ENCODE results near the gene NEDD4L.
"Not testable (repeated sequence)": the region's sequence is repeated elsewhere in the genome, so short reads cannot be mapped to it uniquely, and the experiment has no call there.

Gene NEDD4L

DNA sequence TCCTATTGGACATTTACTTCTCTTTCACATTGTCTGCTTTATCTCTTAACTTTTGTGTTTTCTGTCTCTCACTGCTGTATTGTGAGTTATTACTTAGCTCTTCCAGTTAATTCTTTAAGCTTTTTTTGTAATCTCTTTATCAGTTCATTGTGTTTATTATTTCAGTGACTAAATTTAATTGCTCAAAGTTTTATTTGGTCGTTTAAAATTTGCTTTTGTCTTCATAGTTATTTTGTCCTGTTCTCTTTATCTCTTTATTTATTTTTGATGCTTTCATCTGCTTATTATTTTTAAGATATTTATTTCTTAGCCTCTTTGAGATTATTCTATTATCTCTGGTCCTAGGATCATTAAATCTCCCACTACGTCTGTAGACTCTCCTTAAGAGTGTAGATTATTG, 316.3 kb downstream of the NEDD4L start:
- FAIRE-seq, result no peak

DNA sequence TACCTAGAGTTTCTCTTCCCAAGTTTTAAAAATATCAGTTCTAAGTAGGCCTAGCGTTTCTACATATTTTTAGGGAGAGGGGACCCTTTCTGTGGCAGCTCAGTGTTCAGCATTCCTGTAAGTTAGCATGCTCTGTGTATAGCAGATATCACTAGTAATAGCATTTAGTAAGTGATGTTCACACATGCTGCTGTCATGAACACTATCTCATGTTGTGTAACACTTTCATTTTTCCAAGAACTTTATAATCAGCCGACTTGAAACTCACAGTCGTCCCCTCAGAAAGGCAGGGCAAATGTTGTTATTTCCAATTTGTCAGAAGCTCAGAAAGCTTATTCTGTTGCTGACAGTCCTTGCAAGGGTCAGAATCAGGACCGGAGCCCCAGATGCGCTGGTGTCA, 317.2 kb downstream of the NEDD4L start:
- no peak for FAIRE-seq

DNA sequence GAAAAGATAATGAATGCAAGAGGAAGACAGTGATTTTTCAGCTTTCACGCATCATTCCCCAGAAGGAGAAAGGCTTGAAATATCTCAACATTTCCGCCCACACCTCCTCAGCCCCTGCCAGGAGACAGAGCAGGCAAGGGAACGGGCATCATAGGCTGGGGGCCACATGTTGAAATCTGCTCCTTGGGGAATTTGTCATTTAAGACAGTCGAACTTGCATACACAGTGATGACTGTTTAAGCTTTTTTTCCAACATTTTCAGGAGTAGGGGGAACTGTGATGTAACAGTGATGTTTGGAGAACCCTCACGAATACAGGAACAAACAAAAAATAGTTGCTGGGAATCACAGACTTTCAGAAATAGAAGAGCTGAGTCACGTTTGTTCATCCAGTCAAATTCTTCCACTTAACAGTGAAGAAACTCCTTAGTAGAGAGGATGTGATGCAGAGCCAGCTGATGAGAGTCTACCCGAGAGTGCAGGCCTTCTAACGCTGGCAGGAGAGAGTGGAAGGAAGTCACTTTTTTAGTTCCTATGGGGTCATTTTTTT, 318.1 kb downstream of the NEDD4L start:
- no peak for FAIRE-seq

DNA sequence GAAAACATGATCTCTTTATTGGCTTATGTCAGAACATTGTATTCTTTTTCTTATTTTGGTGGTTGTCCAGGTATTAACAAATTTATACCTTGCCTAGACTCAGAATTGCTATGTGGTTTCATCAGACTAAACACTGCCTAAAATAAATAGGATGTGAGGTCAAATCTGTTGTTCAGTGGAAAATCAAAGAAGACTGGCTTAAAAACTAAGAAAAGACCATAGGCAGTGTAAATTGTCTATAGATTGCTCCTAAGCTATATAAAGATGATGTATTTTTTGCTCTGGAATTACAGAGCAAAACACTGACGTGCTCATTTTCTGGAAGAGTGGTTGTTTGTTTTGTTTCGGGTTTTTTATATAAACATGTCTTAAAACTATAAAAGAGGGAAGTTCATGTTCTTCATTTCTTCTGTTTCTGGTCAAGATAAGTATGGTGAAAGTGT, 318.8 kb downstream of the NEDD4L start:
- no peak for FAIRE-seq

DNA sequence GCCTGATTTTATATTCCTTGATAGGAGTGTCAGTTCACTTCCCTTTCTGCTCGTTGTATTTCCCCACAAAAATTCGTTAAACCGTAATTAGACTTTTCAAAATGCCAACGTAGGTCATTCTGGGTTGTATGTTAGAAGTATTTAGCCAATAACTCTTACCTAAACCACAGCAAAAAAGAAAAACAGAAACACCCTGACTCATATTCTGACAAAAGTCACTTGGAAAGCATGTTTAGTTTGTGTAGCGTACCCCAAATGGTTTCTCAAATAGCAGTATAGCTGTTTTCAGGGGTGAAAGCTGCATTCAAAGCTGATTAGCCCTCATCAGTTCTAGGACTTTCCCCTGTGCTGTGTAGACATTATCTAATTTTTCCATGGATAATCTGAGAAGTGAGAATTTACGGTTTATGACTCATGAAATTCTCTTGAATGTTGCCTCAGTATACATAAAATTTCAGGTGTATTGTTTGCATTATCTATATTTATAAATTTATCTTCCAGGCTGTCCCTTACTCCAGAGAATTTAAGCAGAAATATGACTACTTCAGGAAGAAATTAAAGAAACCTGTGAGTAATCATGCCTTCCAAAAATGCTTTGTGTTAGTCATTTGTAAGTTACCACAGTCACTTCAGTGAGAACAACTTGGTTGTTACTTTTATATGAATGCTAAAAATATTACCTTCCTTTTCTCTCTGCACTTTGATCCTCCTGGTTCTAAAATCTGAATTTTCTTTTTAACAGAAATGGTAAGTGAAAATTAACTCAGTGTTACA, 319.9 kb downstream of the NEDD4L start:
- no peak for FAIRE-seq

DNA sequence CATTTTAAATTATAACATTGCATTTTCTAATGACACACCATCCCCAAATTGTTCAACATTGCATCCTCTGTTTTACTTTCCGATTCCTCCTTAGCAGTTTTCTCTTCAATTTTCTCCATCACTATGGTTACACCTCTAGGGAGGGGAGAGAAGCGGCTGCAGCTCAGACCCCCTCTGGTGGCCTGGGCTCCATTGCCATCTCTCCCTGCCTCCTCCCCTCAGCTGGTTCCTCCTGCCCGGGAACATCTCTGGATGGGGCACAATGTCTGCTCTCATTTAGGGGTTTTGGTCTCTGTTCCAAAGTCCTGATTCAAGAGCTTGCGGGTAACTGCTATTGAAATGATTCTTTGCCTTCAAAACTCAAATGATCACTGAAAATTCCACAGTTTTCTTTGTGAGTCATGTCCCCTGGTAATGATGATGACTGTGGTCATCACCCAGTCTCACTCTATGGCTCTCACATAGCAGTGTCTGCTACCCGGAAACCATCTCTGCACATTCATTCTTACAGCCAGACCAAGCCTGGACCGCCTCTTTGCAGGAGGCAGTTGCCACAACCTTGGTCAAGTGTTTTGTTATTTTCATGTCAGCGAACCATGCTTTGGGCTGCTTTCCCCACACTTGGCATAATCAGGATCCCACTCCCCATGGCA, 321.0 kb downstream of the NEDD4L start:
- FAIRE-seq, result no peak

DNA sequence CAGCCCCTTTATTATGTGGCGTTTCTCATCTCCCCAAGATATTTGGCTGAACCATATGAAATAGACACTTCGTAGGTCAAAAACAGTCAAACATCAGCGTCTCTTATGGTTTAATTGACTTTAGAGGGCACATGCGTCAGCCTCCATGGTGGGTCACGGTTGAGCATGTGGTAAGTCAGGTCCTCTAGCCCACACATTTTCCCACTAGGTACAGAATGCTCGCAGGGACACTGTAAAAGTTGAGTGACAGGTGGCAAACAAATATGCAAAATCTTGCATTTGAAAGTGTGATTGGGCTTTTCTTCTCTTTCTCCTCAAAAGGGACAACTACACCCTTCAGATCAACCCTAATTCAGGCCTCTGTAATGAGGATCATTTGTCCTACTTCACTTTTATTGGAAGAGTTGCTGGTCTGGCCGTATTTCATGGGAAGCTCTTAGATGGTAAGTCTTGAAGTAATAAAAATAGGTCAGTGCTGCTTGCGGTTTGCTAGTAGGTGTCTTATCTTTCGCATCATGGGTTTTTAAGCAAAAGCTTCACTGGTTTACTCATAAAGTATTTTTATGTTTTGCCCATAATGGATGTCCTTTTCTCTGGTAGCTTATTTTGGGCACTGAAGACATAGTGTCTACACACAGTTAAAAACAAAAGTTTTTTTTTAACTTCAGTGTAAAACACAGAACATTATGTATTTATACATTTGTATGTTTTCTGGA, 323.6 kb downstream of the NEDD4L start:
- FAIRE-seq, result no peak

DNA sequence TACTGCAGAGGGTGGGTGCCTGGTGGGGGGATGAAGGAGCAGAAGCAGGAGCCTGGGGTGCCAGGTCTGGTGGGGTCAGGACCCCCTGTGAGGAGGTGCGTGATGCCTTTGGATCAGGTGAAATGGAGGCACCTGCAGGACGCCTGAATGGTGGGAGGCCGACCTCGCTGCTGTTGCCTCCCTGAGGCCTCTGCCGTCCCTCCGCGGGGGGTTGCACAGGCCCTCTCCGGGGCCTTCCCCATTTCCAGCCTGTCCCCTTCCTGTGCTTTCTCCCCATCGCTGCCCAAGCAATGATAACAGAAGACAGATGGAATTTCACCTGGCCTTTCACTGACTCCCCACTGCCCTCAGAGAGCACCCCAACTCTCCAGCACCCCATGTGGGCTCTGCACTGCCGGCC, 325.6 kb downstream of the NEDD4L start:
- no peak for FAIRE-seq

DNA sequence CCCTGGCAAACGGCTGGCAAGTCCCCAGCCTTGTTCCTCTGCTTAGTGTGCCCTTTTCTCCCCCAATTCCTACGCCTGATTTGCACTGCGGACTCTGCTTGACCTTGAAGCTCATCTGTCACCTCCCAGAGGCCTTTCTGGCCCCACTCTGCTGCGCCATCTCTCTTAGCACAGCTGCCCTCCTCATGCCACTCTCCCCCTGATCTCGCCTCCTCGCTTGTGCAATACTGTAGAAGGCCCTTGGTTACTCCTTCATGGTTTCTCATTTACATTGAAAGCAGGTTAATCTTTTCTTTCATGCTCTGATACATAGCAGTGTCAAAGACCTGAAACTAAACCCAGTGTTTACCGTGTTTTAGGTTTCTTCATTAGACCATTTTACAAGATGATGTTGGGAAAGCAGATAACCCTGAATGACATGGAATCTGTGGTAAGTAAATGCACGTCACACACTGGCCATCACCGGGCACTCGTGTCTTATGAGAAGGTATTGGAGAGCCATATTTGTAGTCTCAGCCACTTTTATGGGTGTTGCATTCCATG, 326.1 kb downstream of the NEDD4L start:
- FAIRE-seq, result no peak

DNA sequence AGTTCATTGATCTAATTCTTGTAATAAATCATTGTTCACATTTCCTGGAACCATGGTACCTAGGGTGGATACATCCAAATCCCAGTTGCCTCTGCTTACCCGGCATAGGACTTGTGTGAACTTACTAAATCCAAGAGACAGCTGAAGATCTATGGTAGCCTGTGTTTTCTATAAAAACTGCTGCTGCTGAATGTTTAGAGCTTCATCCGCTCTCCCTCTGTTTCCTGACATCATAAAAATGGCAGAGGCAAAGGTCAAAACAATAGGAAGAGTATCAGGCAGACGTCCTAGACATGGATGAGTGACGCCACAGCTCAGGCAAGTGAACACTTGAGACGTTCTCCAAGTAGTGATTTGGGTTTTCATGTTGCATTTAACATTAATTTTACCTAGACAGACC, 326.6 kb downstream of the NEDD4L start:
- no peak for FAIRE-seq

DNA sequence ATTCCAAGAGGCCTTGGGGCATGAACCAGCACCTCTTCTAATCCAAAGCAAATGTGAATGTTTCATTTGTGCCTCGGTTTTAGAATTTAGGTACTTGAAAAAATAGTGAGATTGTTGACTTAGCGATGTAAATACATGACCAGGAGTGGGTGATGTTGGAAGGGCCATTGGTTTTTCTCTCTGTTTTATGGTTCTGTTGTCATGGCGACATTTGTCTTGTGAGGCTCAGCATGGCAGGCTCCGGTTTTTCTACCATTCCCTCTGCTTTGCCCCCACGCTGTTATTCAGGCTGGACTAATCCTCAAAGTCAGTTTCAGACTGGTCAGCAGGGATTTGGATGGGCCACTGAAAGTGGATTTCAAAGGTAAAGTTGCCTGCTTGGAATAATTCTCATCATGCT, 329.5 kb downstream of the NEDD4L start:
- no peak for FAIRE-seq

DNA sequence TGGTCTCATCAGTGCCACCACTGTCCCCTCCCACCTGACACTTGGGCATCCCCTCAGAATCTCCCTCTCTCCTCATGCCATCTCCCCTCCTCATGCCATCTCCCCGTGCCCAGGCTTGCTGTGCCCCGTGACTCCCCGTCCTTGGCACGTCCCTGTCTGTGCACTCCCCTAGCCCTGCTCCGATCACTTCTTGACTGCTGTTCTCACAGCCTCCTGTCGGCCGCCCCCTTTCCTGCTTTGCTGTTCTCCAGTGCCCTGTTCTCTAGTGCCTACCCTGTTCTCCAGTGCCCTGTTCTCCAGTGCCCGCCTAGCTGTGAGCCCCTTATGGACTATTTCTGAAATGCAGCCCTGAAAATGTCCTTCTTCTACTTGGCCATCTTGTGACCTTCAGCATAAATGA, 331.0 kb downstream of the NEDD4L start:
- FAIRE-seq, result no peak

DNA sequence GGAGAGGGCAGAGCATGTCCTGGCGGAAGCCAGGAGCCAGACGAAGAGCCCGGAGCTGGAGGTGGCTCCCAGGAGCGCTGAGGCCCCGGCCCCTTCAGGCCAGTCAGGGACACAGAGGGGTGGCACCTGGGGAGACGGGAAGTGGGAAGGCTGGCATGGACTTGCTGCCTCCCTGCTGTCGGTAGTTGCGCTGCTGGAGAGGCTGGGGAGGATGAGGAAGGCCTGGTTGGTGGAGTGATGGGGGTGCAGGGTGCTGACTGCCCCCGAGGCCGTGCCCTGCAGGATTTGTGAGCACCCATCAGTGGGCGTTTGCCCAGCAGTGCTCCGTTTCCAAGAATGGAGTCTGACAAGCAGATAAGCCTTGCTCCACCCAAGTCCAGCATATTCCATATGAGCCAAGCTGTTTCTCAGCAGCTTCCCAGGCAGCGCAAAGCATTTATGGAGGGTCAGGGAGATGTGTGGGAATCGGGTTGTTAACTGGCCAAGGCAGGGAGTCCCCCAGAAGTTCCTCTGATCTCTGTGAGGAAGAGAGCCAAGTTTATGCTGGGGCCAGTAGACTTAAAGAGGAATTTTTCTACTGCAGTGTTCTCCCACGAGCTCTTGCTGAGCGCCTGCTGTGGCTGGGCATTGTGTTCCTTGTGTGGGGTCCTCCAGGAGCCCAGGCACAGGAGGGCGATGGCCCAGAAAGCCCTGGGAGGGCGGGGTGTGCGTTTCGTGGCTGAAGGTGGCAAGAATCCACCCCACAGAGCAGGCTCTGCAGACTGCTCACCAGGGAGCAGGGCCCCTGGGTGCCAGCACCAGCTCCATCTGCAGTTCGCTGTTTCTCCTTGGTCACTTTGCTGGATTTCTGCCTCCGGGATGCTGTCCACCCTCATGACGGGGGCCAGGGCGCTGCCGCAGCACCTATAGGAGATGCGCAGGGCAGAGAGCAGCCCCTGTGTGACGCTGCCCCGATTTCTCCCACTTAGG, 334.7 kb downstream of the NEDD4L start:
- FAIRE-seq, result no peak

DNA sequence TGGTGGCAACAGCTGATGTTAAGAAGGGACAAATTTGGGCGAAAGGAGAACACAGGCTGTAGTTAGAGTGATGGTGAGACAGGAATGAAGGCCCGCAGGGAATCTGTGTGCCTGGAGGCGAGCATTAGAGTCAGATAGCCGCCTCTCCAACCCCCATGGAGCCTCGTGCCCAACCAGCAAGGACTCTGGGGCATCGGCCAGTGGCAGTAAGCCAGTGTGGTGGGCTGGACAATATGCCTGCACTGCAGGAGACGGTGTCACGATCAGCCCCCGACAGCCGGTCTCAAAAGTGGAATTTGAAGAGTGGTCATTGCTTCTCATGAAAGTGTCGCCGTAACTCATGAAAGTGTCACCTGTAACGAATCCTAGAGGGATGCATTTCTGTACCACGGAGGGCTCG, 335.4 kb downstream of the NEDD4L start:
- FAIRE-seq, result no peak

DNA sequence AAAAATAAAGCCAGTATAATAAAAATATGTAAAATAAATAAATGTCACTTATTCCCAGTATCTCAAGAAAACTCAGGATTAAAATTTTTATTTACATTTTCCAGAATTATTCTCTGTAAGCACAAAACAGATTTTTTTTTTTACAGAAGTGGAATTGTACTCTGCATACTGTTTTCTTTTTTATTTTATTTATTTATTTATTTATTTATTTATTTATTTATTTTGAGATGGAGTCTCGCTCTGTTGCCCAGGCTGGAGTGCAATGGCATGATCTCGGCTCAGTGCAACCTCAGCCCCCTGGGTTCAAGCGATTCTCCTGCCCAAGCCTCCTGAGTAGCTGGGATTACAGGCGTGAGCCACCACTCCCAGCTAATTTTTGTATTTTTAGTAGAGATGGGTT, 336.1 kb downstream of the NEDD4L start:
- not testable (repeated sequence) for FAIRE-seq

DNA sequence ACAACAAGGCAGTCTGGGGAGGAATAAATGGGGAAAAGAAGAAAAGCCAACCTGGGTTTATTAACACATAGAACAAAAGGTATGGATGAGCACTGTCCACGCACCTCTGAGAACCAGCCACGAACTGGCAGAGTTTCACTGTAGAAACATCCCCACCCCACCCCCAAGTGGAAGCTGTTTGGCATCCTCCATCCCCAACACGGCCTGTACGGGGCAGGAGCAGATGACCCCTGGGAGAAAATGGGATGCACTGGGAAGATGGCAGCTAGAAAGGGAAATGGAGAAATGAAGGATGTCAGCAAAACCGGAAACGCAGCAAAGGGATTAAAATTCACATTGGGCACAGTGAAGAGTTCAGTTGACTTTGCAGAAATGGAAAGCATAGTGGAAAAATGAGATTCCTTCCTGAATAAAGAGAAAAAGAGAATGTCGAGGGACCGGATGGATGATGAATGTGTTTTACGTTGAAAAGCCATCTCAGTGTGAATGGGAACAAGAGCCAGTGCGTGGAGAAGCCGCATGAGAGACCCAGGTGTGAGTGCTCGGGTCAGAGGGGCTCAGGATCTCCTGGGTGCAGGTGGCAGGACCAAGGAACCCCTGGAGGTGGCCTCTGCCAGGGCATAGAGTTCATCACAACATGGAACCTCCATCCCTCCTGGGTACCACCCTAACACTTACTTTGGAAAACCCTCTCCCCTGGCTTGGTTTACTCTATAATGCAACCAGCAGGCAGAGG, 337.8 kb downstream of the NEDD4L start:
- no peak for FAIRE-seq

DNA sequence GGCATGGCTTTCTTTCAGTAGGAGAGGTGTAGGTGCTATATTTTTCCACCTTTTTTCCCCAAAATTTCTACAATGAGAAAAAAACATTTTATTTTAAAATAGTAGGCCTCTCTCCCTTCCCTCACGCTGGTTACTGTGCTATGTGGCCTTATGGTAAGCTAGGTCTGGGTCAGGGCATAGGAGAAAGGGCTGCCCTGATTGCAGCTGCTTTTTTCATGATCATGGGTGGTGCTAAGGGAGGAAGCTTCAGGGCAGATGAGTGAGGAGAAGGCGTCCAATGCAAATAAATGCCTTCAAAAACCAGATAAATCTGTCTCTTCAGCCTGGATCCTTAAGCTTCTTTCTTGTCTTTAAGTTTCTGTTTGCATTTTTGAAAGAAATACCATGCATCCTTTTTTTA, 338.4 kb downstream of the NEDD4L start:
- FAIRE-seq, result no peak

DNA sequence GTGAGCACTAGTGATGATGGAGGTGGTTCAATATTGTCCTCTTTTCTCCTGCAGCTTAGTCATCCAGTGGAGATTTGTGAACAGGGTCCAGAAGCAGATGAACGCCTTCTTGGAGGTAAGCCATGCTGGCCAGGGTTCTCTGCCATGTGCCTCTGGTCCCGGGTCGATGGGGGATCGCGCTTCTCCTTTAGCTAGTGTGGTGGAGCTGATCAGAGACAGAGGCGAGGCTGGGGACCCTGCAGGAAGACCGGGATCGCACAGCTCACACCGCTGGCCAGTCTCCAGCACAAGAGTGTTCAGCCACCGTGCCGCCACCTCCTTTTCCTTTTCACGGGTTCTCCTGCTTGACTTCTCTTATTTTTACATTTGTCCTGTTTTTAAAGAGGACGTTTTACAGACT, 341.4 kb downstream of the NEDD4L start:
- no peak for FAIRE-seq

DNA sequence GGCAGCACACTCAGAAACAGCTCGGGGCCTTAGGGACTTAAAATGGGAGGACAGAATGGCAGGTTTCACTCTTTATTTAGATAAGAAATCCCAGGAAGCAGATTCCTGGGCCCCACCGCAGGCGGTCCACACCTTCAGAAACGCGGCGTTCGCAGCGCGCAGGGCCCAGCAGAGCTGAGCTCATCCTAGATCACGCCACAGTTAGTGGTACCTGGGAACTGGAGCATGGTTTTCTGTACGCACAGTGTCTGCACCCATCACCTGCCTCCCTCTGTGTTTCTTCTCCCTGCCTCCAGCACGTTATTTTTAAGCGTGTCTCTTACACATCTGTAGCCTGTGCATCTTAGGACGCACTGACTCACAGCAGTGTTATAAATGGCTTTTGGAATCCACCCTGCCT, 342.8 kb downstream of the NEDD4L start:
- FAIRE-seq, result no peak

DNA sequence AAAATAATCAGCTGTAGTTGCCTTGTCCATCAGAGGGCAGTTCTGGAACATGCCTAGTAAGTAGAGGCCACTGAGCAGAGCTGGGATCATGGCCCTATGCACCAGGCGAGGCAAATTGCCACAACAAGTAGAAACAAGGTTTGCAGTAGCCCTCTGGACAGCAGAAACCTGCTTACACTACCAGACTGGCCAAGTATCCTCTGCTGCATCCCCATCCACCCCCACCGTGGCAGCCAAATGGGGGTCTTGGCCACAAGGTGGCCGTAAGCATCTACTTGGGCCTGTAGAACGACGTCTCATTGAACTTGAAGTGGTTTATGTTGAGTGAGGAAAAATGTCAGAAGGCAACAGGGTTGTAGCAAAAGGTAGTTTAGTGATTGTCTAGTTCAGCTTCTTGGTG, 343.7 kb downstream of the NEDD4L start:
- no peak for FAIRE-seq

DNA sequence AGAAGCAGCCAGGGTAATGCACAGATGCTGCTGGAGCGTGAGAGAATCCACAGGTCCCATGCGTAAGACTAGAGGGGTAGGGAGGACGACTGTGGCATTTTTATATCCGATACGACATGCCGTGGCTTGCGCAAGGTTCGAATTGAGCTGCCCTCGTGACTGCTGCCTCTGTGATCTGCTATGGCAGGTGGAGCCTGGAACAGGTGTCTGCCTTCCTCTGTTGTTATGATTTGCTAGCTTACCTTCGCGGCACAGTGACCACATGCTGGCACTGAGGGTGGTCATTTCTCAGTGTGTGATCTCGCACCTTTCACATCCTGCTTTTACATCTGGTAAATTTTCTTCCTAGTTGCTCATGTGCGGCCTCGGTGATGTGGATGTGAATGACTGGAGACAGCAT, 344.7 kb downstream of the NEDD4L start:
- FAIRE-seq, result no peak

DNA sequence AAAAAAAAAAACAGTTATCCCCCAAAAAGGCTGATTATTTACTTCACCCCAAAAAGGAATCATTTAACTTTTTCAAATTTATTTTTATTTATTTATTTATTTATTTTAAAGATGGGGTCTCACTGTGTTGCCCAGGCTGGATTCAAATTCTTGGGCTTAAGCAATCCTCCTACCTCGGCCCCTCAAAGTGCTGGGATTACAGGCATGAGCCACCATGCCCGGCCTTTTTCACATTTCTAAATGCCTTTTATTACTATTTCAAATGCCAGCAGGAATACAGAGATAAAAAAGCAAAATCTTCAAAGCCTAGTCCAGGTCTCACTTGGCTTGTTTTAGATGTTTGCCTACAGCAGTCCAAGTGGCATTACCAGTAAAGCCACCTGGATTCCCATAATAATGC, 345.7 kb downstream of the NEDD4L start:
- no peak for FAIRE-seq

Data from TTC549 (cell line).